SU-DHL-6 (cell line): ENCODE data around the gene NCBP1.

Source experiments
- H2AFZ ChIP-seq: fragments of 200-600 bp; sonication (generic); 2 replicates; pipeline ENCODE4 v1.6.1; 2014; ENCODE audit warnings: low read depth, mild to moderate bottlenecking, moderate library complexity, mixed read lengths, antibody characterized with exemption, low read length; ENCODE audit not compliant: severe bottlenecking
- H3F3A ChIP-seq: fragments of 200-600 bp; shearing (Covaris generic); 2 replicates; pipeline ENCODE4 v1.6.0; 2016; ENCODE audit warnings: antibody characterized with exemption, mild to moderate bottlenecking; ENCODE audit not compliant: insufficient read depth
- H3K27ac ChIP-seq: fragments of 200-600 bp; sonication (generic); 2 replicates; pipeline ENCODE4 v1.5.1; 2016; ENCODE audit warnings: low read depth, mild to moderate bottlenecking, low read length, moderate library complexity, mixed read lengths
- H3K27me3 ChIP-seq: fragments of 200-600 bp; sonication (generic), shearing (Covaris generic); 2 replicates; pipeline ENCODE4 v1.6.0; 2014; ENCODE audit warnings: mild to moderate bottlenecking, low read length
- H3K36me3 ChIP-seq: fragments of 200-600 bp; sonication (generic); 2 replicates; pipeline ENCODE4 v1.6.1; 2014; ENCODE audit warnings: mild to moderate bottlenecking, low read length, mixed read lengths
- H3K4me2 ChIP-seq: fragments of 300-600, 200-600 bp; shearing (Covaris generic), sonication (generic); 2 replicates; pipeline ENCODE4 v1.6.0; 2014; ENCODE audit warnings: low read length, low read depth, mild to moderate bottlenecking; ENCODE audit not compliant: poor library complexity, severe bottlenecking
- H3K4me3 ChIP-seq: fragments of 200-600 bp; sonication (generic); 2 replicates; pipeline ENCODE4 v1.5.1; 2014; ENCODE audit warnings: antibody characterized with exemption, low read length, mild to moderate bottlenecking, mixed read lengths; ENCODE audit not compliant: insufficient read depth, poor library complexity, severe bottlenecking
- H3K79me2 ChIP-seq: fragments of 200-600 bp; sonication (generic); 2 replicates; pipeline ENCODE4 v1.6.1; 2014; ENCODE audit warnings: mild to moderate bottlenecking, low read length, moderate library complexity; ENCODE audit not compliant: insufficient read depth
- H3K9ac ChIP-seq: fragments of 200-600 bp; sonication (generic); 2 replicates; pipeline ENCODE4 v1.7.0; 2014; ENCODE audit warnings: mild to moderate bottlenecking, low read length
- H3K9me2 ChIP-seq: fragments of 200-600 bp; sonication (generic); replicated peaks from 2 replicates; pipeline ENCODE4 v1.6.1; 2014; ENCODE audit warnings: low read length; ENCODE audit not compliant: insufficient read depth
- H3K9me3 ChIP-seq: fragments of 200-600 bp; sonication (generic); 2 replicates; pipeline ENCODE4 v1.6.1; 2014; ENCODE audit warnings: low read length, mixed read lengths; ENCODE audit not compliant: insufficient read depth
- H4K20me1 ChIP-seq: fragments of 200-600 bp; sonication (generic); 2 replicates; pipeline ENCODE4 v1.6.1; 2014; ENCODE audit warnings: low read depth, mild to moderate bottlenecking, antibody characterized with exemption, low read length, moderate library complexity, mixed read lengths
- EZH2phosphoT487 ChIP-seq: fragments of 200-600 bp; sonication (generic), shearing (Covaris generic); conservative IDR thresholded peaks from 2 replicates; pipeline ENCODE4 v1.6.1; 2018; ENCODE audit warnings: mild to moderate bottlenecking, antibody characterized with exemption, low read length, moderate library complexity, mixed read lengths
- TF ChIP-seq, protein P1 (sequence below): fragments of 200-600 bp; sonication (generic); IDR thresholded peaks from one replicate; pipeline ENCODE4 v1.5.1; 2017; ENCODE audit warnings: antibody characterized with exemption, mild to moderate bottlenecking, low read length, moderate library complexity; ENCODE audit not compliant: insufficient read depth, poor library complexity, severe bottlenecking

Gene NCBP1

GRCh38 chr9:97665742-97666141, 32.1 kb downstream of the NCBP1 start:
- Histone ChIP-seq H3K4me3 (no peak overlapping the region), H2AFZ (no peak overlapping the region), H3F3A (0 out of 2 replicates have a peak, but pooled peaks cover 3% of the 10 kb centered on the region), H3K27ac (no peak overlapping the region), H3K27me3 (no peaks in the 10 kb centered on the region), H3K36me3 (peaks cover 80% of the 10 kb centered on the region), H3K9me2 (no peaks in the 10 kb centered on the region), H3K9me3 (no peaks in the 10 kb centered on the region), H3K9ac (no peak overlapping the region), H3K4me2 (no peak overlapping the region), H3K79me2 (no peaks in the 10 kb centered on the region), H4K20me1 (no peaks in the 10 kb centered on the region)
- TF ChIP-seq, protein P1, sequence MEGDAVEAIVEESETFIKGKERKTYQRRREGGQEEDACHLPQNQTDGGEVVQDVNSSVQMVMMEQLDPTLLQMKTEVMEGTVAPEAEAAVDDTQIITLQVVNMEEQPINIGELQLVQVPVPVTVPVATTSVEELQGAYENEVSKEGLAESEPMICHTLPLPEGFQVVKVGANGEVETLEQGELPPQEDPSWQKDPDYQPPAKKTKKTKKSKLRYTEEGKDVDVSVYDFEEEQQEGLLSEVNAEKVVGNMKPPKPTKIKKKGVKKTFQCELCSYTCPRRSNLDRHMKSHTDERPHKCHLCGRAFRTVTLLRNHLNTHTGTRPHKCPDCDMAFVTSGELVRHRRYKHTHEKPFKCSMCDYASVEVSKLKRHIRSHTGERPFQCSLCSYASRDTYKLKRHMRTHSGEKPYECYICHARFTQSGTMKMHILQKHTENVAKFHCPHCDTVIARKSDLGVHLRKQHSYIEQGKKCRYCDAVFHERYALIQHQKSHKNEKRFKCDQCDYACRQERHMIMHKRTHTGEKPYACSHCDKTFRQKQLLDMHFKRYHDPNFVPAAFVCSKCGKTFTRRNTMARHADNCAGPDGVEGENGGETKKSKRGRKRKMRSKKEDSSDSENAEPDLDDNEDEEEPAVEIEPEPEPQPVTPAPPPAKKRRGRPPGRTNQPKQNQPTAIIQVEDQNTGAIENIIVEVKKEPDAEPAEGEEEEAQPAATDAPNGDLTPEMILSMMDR = no peak

- H3K9me3 ChIP-seq = no peaks in the 10 kb centered on the region
- H3K27ac ChIP-seq = no peak overlapping the region
- H3K9ac ChIP-seq = no peak overlapping the region
- H2AFZ ChIP-seq = no peak overlapping the region
- no peaks in the 10 kb centered on the region for H3K79me2 ChIP-seq
- H4K20me1 ChIP-seq = no peaks in the 10 kb centered on the region
- TF ChIP-seq, protein P1 = no peak
- no peak for TF ChIP-seq EZH2phosphoT487
- no peak overlapping the region for H3K4me2 ChIP-seq
- H3K27me3 ChIP-seq = no peaks in the 10 kb centered on the region
- H3F3A ChIP-seq = 0 out of 2 replicates have a peak, but pooled peaks cover 3% of the 10 kb centered on the region
- no peaks in the 10 kb centered on the region for H3K9me2 ChIP-seq
- peaks cover 80% of the 10 kb centered on the region for H3K36me3 ChIP-seq
- no peak overlapping the region for H3K4me3 ChIP-seq
Observed at GRCh38 chr9:97666907-97667686, 33.5 kb downstream of the NCBP1 start.

DNA sequence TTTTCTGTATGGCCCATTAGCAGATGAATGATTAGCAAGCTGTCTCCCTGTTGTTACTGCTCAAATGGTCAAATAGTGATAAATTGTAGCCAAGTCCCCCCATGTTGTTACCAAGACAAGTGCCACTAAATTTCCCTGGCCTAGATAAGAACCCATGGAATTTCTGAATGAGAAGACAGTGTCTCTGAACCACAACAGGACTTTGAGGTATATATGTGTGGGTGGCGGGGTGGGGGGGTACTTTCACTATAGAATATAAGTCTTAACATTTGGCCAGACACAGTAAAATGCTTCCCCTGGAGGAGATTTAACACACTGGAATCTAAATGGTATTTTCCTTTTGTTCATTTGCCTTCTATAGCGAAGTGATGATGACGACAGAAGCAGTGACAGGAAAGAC, 34.9 kb downstream of the NCBP1 start:
- no peak overlapping the region for H3K4me2 ChIP-seq
- H3K79me2 ChIP-seq = no peaks in the 10 kb centered on the region
- no peak overlapping the region for H3K27ac ChIP-seq
- H3K9ac ChIP-seq = no peak overlapping the region
- H4K20me1 ChIP-seq = no peaks in the 10 kb centered on the region
- H3K4me3 ChIP-seq = no peak overlapping the region
- no peak overlapping the region for H2AFZ ChIP-seq
- H3K9me3 ChIP-seq = no peaks in the 10 kb centered on the region
- TF ChIP-seq, protein P1 = no peak
- no peak for TF ChIP-seq EZH2phosphoT487
- H3F3A ChIP-seq = 0 out of 2 replicates have a peak, but pooled peaks cover 3% of the 10 kb centered on the region
- peaks cover 74% of the 10 kb centered on the region for H3K36me3 ChIP-seq
- no peaks in the 10 kb centered on the region for H3K9me2 ChIP-seq
- H3K27me3 ChIP-seq = no peaks in the 10 kb centered on the region
